MM.1S (cell line): ENCODE data around the gene MRTFA.

Source experiments
- DNase-seq: peaks from one replicate; pipeline ENCODE4 v3.0.0-alpha.2; 2015
- H2AFZ ChIP-seq: fragments of 300-600 bp; sonication (generic); 2 replicates; pipeline ENCODE4 v1.6.0; 2016; ENCODE audit warnings: antibody characterized with exemption, low read length
- H3F3A ChIP-seq: fragments of 300-600 bp; sonication (generic); 2 replicates; pipeline ENCODE4 v1.6.1; 2016; ENCODE audit warnings: mild to moderate bottlenecking, antibody characterized with exemption, low read length, moderate library complexity, mixed read lengths; ENCODE audit not compliant: insufficient read depth
- H3K27ac ChIP-seq: fragments of 300-600 bp; sonication (generic); 2 replicates; pipeline ENCODE4 v1.5.1; 2016; ENCODE audit warnings: mild to moderate bottlenecking, low read length
- H3K27me3 ChIP-seq: fragments of 300-600 bp; sonication (generic); replicated peaks from 2 replicates; pipeline ENCODE4 v1.6.0; 2016; ENCODE audit warnings: low read length; ENCODE audit not compliant: insufficient read depth
- H3K36me3 ChIP-seq: fragments of 300-600 bp; sonication (generic); replicated peaks from 2 replicates; pipeline ENCODE4 v1.6.1; 2016; ENCODE audit warnings: mild to moderate bottlenecking, low read length, mixed read lengths; ENCODE audit not compliant: insufficient read depth
- H3K4me1 ChIP-seq: fragments of 300-600 bp; sonication (generic); 2 replicates; pipeline ENCODE4 v1.6.1; 2016; ENCODE audit warnings: low read length, mixed read lengths
- H3K4me2 ChIP-seq: fragments of 300-600 bp; sonication (generic); 2 replicates; pipeline ENCODE4 v1.6.0; 2016; ENCODE audit warnings: low read depth, low read length
- H3K4me3 ChIP-seq: fragments of 300-600 bp; sonication (generic); 2 replicates; pipeline ENCODE4 v1.5.1; 2016; ENCODE audit warnings: low read length, mixed read lengths
- H3K79me2 ChIP-seq: fragments of 300-600 bp; sonication (generic); 2 replicates; pipeline ENCODE4 v1.6.1; 2016; ENCODE audit warnings: mixed run types, low read length, mixed read lengths
- H3K9ac ChIP-seq: fragments of 300-600 bp; sonication (generic); 2 replicates; pipeline ENCODE4 v1.6.1; 2016; ENCODE audit warnings: low read length, mixed read lengths
- H3K9me2 ChIP-seq: fragments of 300-600 bp; sonication (generic); replicated peaks from 2 replicates; pipeline ENCODE4 v1.6.1; 2016; ENCODE audit warnings: mild to moderate bottlenecking, low read length, mixed read lengths; ENCODE audit not compliant: insufficient read depth
- H3K9me3 ChIP-seq: fragments of 300-600 bp; sonication (generic); replicated peaks from 2 replicates; pipeline ENCODE4 v1.6.1; 2016; ENCODE audit warnings: mild to moderate bottlenecking, low read length, mixed read lengths; ENCODE audit not compliant: insufficient read depth
- H4K20me1 ChIP-seq: fragments of 300-600 bp; sonication (generic); 2 replicates; pipeline ENCODE4 v1.6.1; 2016; ENCODE audit warnings: mild to moderate bottlenecking, low read length, moderate library complexity, mixed read lengths; ENCODE audit not compliant: insufficient read depth
- CTCF ChIP-seq: fragments of 300-600 bp; sonication (generic); IDR thresholded peaks from 2 replicates; pipeline ENCODE4 v1.5.1; 2016; ENCODE audit warnings: antibody characterized with exemption, low read length, mixed read lengths
- EZH2 ChIP-seq: fragments of 300-600 bp; sonication (generic); optimal IDR thresholded peaks from 2 replicates; pipeline ENCODE3; 2017; ENCODE audit warnings: low read depth, mild to moderate bottlenecking, antibody characterized with exemption, low read length, mixed read lengths
- EZH2phosphoT487 ChIP-seq: fragments of 300-600 bp; sonication (generic); IDR thresholded peaks from 2 replicates; pipeline ENCODE4 v1.6.1; 2018; ENCODE audit warnings: antibody characterized with exemption, low read length

Gene MRTFA

DNA sequence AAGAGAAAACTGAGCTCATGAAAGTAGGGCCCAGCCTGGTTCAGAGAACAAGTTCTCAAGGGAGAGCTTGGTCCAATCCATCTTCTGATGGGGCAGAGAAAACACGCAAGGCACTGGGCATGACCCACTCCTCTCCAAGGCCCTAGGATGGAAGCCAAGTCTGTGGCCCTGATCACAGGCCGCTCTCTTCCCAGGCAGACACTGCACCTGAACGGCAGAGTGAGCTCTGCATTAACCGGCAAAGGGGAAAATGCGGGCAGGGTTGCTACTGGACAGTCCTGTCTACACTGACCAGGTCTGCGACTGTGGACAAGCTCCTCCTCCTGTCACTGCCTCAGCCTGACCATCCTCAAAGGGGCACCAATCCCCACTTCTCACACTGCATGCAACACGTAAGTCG is 216.8 kb downstream of the MRTFA start:
- Histone ChIP-seq H3K9ac (no peak overlapping the region), H3K4me1 (peaks cover 17% of the 10 kb centered on the region), H2AFZ (no peak overlapping the region), H3K36me3 (no peaks in the 10 kb centered on the region), H3F3A (peaks cover 7% of the 10 kb centered on the region; the same call in 1 of the 2 replicates), H3K27ac (no peak overlapping the region), H3K4me2 (no peak overlapping the region), H3K9me3 (no peaks in the 10 kb centered on the region), H4K20me1 (no peaks in the 10 kb centered on the region), H3K27me3 (no peaks in the 10 kb centered on the region), H3K79me2 (no peaks in the 10 kb centered on the region), H3K4me3 (no peak overlapping the region), H3K9me2 (no peaks in the 10 kb centered on the region)
- TF ChIP-seq EZH2phosphoT487 = no peak
- no peak for TF ChIP-seq CTCF
- TF ChIP-seq EZH2 = no peak
- no peak for DNase-seq

DNA sequence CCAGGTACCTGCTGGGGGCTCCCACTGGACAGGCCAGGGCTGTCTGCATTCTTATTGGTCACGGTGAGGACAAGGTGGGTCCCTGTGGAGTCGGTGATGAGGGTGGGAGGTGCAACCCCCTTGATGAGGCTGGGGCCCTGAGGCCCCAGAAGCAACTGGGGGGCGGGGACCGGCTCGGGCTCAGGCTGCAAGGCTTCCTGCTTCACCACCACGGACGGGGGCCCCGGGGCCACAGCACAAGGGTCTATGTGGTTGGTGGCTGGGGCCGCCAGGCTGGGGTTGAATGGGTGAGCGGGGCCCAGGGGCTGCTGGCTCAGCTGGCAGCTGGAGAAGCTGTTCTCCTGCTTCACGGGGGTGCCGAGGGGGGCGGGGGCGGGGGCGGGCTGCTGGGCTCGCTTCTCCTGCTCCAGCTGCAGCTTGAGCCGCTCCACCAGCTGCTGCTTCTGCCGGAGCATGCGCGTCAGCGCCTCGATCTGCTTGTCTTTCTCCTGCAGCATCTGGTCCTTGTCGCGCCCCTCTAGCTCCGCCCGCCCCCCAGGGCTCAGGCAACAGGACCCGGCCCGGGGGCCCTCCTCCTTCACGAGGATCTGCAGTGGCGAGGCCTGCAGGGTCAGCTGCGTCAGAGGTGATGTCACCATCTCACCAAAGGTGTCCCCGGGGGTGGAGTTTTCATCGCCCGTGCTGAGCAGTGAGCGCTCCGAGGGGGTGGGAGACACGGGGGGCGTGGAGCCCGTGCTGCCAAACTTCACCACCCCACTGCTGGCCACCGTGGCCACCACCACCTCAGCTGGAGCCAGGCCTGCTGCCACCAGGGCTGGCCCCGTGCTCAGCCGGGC is 217.9 kb downstream of the MRTFA start:
- no peak for DNase-seq

GRCh38 chr22:40417881-40418280 is 218.6 kb downstream of the MRTFA start:
- no peak overlapping the region for H3K4me3 ChIP-seq
- TF ChIP-seq CTCF (no peak), EZH2 (no peak), EZH2phosphoT487 (no peak)
- no peaks in the 10 kb centered on the region for H3K27me3 ChIP-seq
- H4K20me1 ChIP-seq = no peaks in the 10 kb centered on the region
- peaks cover 11% of the 10 kb centered on the region for H3K4me1 ChIP-seq
- no peak overlapping the region for H3K9ac ChIP-seq
- no peaks in the 10 kb centered on the region for H3K9me3 ChIP-seq
- no peak overlapping the region for H2AFZ ChIP-seq
- H3K9me2 ChIP-seq = no peaks in the 10 kb centered on the region
- no peaks in the 10 kb centered on the region for H3K36me3 ChIP-seq
- no peaks in the 10 kb centered on the region for H3K79me2 ChIP-seq
- no peak overlapping the region for H3K4me2 ChIP-seq
- no peak for DNase-seq
- peaks cover 7% of the 10 kb centered on the region; the same call in 1 of the 2 replicates for H3F3A ChIP-seq
- no peak overlapping the region for H3K27ac ChIP-seq

More for the DNA sequence above, 217.9 kb downstream of the MRTFA start:
- H3K27me3 ChIP-seq = no peaks in the 10 kb centered on the region
- no peak for TF ChIP-seq CTCF
- no peak for TF ChIP-seq EZH2phosphoT487
- no peak overlapping the region for H3K27ac ChIP-seq
- no peak overlapping the region for H3K9ac ChIP-seq
- no peaks in the 10 kb centered on the region for H3K9me2 ChIP-seq
- no peaks in the 10 kb centered on the region for H3K9me3 ChIP-seq
- H4K20me1 ChIP-seq = no peaks in the 10 kb centered on the region
- H3K4me2 ChIP-seq = no peak overlapping the region
- no peak overlapping the region for H3K4me3 ChIP-seq
- H3K36me3 ChIP-seq = no peaks in the 10 kb centered on the region
- no peak overlapping the region for H2AFZ ChIP-seq
- H3K79me2 ChIP-seq = no peaks in the 10 kb centered on the region
- peaks cover 17% of the 10 kb centered on the region for H3K4me1 ChIP-seq
- H3F3A ChIP-seq = peaks cover 7% of the 10 kb centered on the region; the same call in 1 of the 2 replicates
